Spleen (tissue), 7 donors: ENCODE data around the gene MYO16.

ENCODE experiments used
- POLR2A ChIP-seq, 3 donors: fragments of 450-650 bp; IDR thresholded peaks; one replicate each; pipeline ENCODE4 v1.5.1; 2017; ENCODE audit warnings: antibody characterized with exemption in 3 of 3, mild to moderate bottlenecking in 1 of 3
- TF ChIP-seq, protein P1 (sequence below), 11 experiments: fragments of 200-600 bp in 7 of 11; fragments of 450-650 bp in 4 of 11; sonication (generic) in 4 of 11; IDR thresholded peaks in 8 of 11; conservative IDR thresholded peaks in 3 of 11; 1 replicate in 7 of 11; 2 replicates in 4 of 11; pipeline versions ENCODE4 v1.4.0 to v1.8.0; 2016 to 2021; ENCODE audit warnings: antibody characterized with exemption in 11 of 11, inconsistent platforms in 4 of 11, mild to moderate bottlenecking in 1 of 11
- donor health status: DM: no; HTN: no; CAD: no; lungs with moderate emphysema.
- donor health status: DM: no; HTN: no; CAD: no.
- donor health status: DM: no; HTN: no; CAD: no.

DNA sequence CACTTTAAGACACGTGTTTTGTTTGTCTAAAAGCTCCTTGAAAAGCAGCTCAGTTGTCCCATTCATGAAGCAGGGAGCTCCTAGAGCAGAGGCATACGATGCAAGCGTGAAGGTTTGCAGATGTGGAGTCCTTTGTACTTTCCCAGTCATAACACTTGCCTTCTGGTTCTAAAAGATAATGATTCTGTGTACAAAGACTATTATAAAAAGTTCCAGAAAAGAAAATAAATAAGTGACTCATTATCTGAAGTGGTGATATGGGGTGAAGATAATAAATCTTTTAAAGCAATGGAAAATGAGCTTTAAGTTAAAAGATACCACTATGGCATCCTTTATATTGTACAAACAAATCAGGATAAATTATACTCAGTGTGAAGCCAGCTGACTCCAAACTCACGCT, 569.9 kb downstream of the MYO16 start:
- TF ChIP-seq, protein P1, sequence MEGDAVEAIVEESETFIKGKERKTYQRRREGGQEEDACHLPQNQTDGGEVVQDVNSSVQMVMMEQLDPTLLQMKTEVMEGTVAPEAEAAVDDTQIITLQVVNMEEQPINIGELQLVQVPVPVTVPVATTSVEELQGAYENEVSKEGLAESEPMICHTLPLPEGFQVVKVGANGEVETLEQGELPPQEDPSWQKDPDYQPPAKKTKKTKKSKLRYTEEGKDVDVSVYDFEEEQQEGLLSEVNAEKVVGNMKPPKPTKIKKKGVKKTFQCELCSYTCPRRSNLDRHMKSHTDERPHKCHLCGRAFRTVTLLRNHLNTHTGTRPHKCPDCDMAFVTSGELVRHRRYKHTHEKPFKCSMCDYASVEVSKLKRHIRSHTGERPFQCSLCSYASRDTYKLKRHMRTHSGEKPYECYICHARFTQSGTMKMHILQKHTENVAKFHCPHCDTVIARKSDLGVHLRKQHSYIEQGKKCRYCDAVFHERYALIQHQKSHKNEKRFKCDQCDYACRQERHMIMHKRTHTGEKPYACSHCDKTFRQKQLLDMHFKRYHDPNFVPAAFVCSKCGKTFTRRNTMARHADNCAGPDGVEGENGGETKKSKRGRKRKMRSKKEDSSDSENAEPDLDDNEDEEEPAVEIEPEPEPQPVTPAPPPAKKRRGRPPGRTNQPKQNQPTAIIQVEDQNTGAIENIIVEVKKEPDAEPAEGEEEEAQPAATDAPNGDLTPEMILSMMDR (IDR thresholded peaks at IDR 0.05 in 8 of 11, conservative IDR thresholded peaks at IDR 0.05 in 3 of 11), result no peak
- TF ChIP-seq POLR2A (IDR thresholded peaks at IDR 0.05), result no peak
